Prostate gland (tissue), 2 donors: Measurements from ENCODE around the gene DRC1.

Experiments
- POLR2A ChIP-seq: fragments of 450-650 bp; IDR thresholded peaks from one replicate; pipeline ENCODE4 v1.6.1; 2016; ENCODE audit warnings: antibody characterized with exemption, mild to moderate bottlenecking
- POLR2AphosphoS5 ChIP-seq: sonication (generic); formaldehyde crosslinking; IDR thresholded peaks from one replicate; pipeline ENCODE4 v1.6.1; 2017; ENCODE audit warnings: antibody characterized with exemption
- TF ChIP-seq, protein P1 (sequence below), 4 experiments: fragments of 200-600 bp in 2 of 4; fragments of 450-650 bp in 2 of 4; sonication (generic) in 2 of 4; IDR thresholded peaks; 1 replicate in 3 of 4; 2 replicates in 1 of 4; pipeline ENCODE4 v1.5.1; 2016 to 2019; ENCODE audit warnings: antibody characterized with exemption in 4 of 4, mild to moderate bottlenecking in 2 of 4, moderate library complexity in 2 of 4

DNA sequence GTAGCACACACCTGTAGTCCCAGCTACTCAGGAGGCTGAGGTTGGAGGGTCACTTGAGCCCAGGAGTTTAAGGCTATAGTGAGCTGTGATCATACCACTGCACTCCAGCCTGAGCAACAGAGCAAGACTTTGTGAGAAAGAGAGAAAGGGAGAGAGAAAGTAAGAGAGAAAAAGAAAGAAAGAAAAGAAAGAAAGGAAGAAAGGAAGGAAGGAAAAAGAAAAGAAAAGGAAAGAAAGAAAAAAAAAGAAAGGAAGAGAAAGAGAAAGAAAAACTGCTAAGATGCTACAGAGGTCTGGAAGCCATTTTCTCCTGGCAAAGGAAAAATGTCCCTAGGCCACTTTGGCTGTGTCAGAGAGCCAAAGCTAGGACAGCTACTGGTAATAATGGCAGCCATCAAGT is 30.6 kb downstream of the DRC1 start:
- TF ChIP-seq, protein P1, sequence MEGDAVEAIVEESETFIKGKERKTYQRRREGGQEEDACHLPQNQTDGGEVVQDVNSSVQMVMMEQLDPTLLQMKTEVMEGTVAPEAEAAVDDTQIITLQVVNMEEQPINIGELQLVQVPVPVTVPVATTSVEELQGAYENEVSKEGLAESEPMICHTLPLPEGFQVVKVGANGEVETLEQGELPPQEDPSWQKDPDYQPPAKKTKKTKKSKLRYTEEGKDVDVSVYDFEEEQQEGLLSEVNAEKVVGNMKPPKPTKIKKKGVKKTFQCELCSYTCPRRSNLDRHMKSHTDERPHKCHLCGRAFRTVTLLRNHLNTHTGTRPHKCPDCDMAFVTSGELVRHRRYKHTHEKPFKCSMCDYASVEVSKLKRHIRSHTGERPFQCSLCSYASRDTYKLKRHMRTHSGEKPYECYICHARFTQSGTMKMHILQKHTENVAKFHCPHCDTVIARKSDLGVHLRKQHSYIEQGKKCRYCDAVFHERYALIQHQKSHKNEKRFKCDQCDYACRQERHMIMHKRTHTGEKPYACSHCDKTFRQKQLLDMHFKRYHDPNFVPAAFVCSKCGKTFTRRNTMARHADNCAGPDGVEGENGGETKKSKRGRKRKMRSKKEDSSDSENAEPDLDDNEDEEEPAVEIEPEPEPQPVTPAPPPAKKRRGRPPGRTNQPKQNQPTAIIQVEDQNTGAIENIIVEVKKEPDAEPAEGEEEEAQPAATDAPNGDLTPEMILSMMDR (IDR thresholded peaks at IDR 0.05), result no peak
- TF ChIP-seq POLR2A, result no peak
- no peak for TF ChIP-seq POLR2AphosphoS5
